ENCODE results near the gene PIK3C2B. TPM values are rescaled to one million over a fixed set of nuclear protein-coding genes. Genes with fewer than 3 reads are reported as not detected.

Gene PIK3C2B
- total and polyA plus RNA-seq, 2 of the 8 experiments (the other 6 are each of a cell fraction or from before 2014, with no cell fraction given): 20.4 to 36.7 TPM

DNA sequence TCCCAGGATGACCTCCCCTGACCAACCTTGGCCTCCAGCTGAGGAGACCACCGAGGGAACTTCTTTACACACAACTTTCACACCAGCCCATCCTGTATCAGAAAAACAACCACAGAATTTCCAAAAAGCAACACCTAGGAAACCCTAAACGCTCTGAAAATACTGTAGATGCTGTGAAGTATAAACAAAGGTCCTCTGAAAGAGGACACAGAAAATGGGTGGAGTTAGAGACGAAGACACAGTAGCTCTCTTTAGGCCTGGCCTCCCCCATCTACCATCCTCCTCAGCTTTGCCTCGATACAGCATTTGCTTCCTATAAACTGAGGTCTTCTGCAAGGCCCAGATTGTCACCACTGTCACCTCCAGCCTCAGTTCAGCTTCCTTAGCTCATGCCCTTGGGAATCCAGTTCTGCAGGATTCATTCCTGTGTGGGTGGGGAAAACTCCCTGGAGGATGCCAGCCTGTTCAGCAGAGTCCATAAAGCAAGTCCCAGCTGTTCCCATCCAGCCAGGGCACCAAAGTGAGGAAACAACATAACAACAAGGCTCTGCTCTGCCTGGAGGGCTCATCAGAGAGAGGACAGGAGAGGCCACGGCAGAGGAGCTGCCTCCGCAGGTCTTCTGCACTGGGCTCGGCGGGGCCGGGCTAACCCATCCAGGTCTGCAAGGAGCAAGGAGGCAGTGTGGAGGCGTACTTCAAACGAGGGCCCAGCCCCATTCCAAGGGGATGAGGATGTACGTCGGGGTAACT is 15.0 kb downstream of the PIK3C2B start:
- Histone ChIP-seq H3K23me2 (ENCODE audit: low read depth, low read length) (no peaks in the 10 kb centered on the region), H3K4ac (replicated peaks; ENCODE audit: insufficient read length, low read depth, low read length) (no peak overlapping the region), H3K4me2 (ENCODE audit: insufficient read depth in 1 of 2, low read depth in 2 of 2, low read length in 2 of 2) (no peak overlapping the region), H3K9ac (replicated peaks in 1 of 4; ENCODE audit: extremely low read depth in 1 of 4, low read depth in 3 of 4, low read length in 3 of 4) (no peak overlapping the region), H2BK120ac (replicated peaks; ENCODE audit: low read depth, low read length) (no peak overlapping the region), H3K79me2 (ENCODE audit: control insufficient read depth in 1 of 2, insufficient read depth in 2 of 2, low read length in 2 of 2) (peaks cover 0 to 14% of the 10 kb centered on the region in 2 experiments; a peak in 2 of 4 replicates), H4K91ac (replicated peaks; ENCODE audit: insufficient read length, low read length) (no peak overlapping the region), H2BK20ac (ENCODE audit: low read length) (no peak overlapping the region), H2BK5ac (ENCODE audit: low read depth, low read length) (no peak overlapping the region), H3K79me1 (ENCODE audit: low read depth, low read length) (peaks cover 3% of the 10 kb centered on the region; the same call in 1 of the 2 replicates), H2AFZ (ENCODE audit: low read length) (no peak overlapping the region), H4K20me1 (replicated peaks in 1 of 2; ENCODE audit: control insufficient read depth in 1 of 2, insufficient read depth in 2 of 2, low read length in 2 of 2) (peaks cover 2 to 7% of the 10 kb centered on the region in 2 experiments), H3K27ac (ENCODE audit: low read depth, low read length) (no peak overlapping the region), H4K5ac (ENCODE audit: insufficient read length, low read depth, low read length) (no peak overlapping the region), H3K56ac (replicated peaks; ENCODE audit: insufficient read length, low read depth, low read length) (no peak overlapping the region), H3K4me3 (ENCODE audit: extremely low read depth in 1 of 4, insufficient read depth in 2 of 4, low read depth in 3 of 4, low read length in 4 of 4) (no peak overlapping the region), H3K36me3 (ENCODE audit: control insufficient read depth in 2 of 4, insufficient read depth in 4 of 4, low read length in 3 of 4) (no peaks in the 10 kb centered on the region), H4K8ac (ENCODE audit: extremely low read depth, insufficient read depth, low read length) (no peak overlapping the region), H2BK12ac (ENCODE audit: low read depth, low read length) (no peak overlapping the region), H3K4me1 (replicated peaks in 1 of 4; ENCODE audit: control insufficient read depth in 3 of 4, insufficient read depth in 4 of 4, low read length in 3 of 4) (peaks cover 3 to 13% (median 9%) of the 10 kb centered on the region in 4 experiments), H3K9me3 (ENCODE audit: insufficient read depth in 2 of 2, low read depth in 1 of 2, low read length in 1 of 2) (no peaks in the 10 kb centered on the region), H2AK5ac (ENCODE audit: low read depth, low read length) (no peak overlapping the region), H3K23ac (ENCODE audit: insufficient read length) (no peak overlapping the region), H3K14ac (ENCODE audit: insufficient read length) (no peak overlapping the region), H2BK15ac (ENCODE audit: low read length) (no peak overlapping the region; the same call in 1 of the 2 replicates), H3K27me3 (replicated peaks in 1 of 4; ENCODE audit: control insufficient read depth in 3 of 4, extremely low read depth in 1 of 4, insufficient read depth in 3 of 4, low read length in 3 of 4) (no peaks in the 10 kb centered on the region; a peak in 1 of 7 replicates), H3K18ac (ENCODE audit: extremely low read depth, low read length) (no peak overlapping the region)
- DNase-seq (ENCODE audit: low read depth in 1 of 2, low spot score in 2 of 2): no peak
- POLR2A ChIA-PET (ENCODE audit: partially characterized antibody): interaction anchor here (0.7 to 3.1 kb wide), 5 partner anchors 13 to 60 kb away, joined by 3 to 14 read pairs (median 5); partner anchors contain the start of gene PIK3C2B
- no peak for FAIRE-seq
- WGBS, 2 experiments (ENCODE audit: extremely low coverage in 1 of 2, insufficient coverage in 1 of 2, insufficient read length in 1 of 2, insufficient replicate concordance in 2 of 2, low coverage in 1 of 2, low lambda C conversion rate in 2 of 2, missing lambda C conversion rate in 1 of 2): 84% methylated on average over 13 of the region's 13 CpGs; no CpG with 5 or more reads in 1 of the 2 experiments
- CTCF ChIA-PET (ENCODE audit: partially characterized antibody): interaction anchor here (0.7 to 49.0 kb wide), 9 partner anchors 8 to 146 kb away, joined by 3 to 2124 read pairs (median 3); partner anchors contain the start of gene PIK3C2B
- TF ChIP-seq HDAC6 (IDR thresholded peaks at IDR 0.05; ENCODE audit: low read depth, low read length) (no peak), GABPA (IDR thresholded peaks at IDR 0.05; ENCODE audit: borderline replicate concordance, insufficient read depth, low read length) (no peak), BACH1 (IDR thresholded peaks at IDR 0.05; ENCODE audit: low read length) (no peak), ZNF274 (IDR thresholded peaks at IDR 0.05; ENCODE audit: borderline replicate concordance, extremely low read depth, low read length) (no peak), BRCA1 (IDR thresholded peaks at IDR 0.05; ENCODE audit: low read depth, low read length) (no peak), CHD1 (IDR thresholded peaks at IDR 0.05; ENCODE audit: low read depth, low read length) (no peak), JUND (IDR thresholded peaks at IDR 0.05; ENCODE audit: low read length) (no peak)
- TF ChIP-seq, protein P1, sequence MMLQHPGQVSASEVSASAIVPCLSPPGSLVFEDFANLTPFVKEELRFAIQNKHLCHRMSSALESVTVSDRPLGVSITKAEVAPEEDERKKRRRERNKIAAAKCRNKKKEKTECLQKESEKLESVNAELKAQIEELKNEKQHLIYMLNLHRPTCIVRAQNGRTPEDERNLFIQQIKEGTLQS (IDR thresholded peaks at IDR 0.05; ENCODE audit: insufficient read depth, low read depth, low read length): no peak
- TF ChIP-seq, protein P2, sequence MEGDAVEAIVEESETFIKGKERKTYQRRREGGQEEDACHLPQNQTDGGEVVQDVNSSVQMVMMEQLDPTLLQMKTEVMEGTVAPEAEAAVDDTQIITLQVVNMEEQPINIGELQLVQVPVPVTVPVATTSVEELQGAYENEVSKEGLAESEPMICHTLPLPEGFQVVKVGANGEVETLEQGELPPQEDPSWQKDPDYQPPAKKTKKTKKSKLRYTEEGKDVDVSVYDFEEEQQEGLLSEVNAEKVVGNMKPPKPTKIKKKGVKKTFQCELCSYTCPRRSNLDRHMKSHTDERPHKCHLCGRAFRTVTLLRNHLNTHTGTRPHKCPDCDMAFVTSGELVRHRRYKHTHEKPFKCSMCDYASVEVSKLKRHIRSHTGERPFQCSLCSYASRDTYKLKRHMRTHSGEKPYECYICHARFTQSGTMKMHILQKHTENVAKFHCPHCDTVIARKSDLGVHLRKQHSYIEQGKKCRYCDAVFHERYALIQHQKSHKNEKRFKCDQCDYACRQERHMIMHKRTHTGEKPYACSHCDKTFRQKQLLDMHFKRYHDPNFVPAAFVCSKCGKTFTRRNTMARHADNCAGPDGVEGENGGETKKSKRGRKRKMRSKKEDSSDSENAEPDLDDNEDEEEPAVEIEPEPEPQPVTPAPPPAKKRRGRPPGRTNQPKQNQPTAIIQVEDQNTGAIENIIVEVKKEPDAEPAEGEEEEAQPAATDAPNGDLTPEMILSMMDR (IDR thresholded peaks at IDR 0.05; ENCODE audit: control extremely low read depth in 1 of 3, insufficient read depth in 1 of 3, low read depth in 1 of 3, low read length in 3 of 3): no peak
